Tibial artery (tissue), 4 donors: ENCODE data around the gene CYGB.
A peak's percentile ranks its signal among the peaks of the same experiment; 100 is the strongest.

ENCODE experiments used
- DNase-seq, 2 donors: peaks; one replicate each; pipeline ENCODE4 v3.0.0-alpha.2; 2019
- H3K27ac ChIP-seq, 2 donors: fragments of 200-600 bp; sonication (generic) in 1 of 2; 1 replicate in 1 of 2; 2 replicates in 1 of 2; pipeline ENCODE4 v1.5.1; 2018 to 2019; ENCODE audit warnings: mild to moderate bottlenecking in 1 of 2
- H3K27me3 ChIP-seq, 2 donors: fragments of 200-600 bp; sonication (generic) in 1 of 2; one replicate each; pipeline versions ENCODE4 v1.5.1 to v1.6.0; 2016 to 2019
- H3K36me3 ChIP-seq, 3 donors: fragments of 200-600 bp; sonication (generic) in 2 of 3; one replicate each; pipeline ENCODE4 v1.5.1; 2016 to 2019; ENCODE audit warnings: mild to moderate bottlenecking in 2 of 3
- H3K4me1 ChIP-seq, 4 donors: fragments of 200-600 bp; sonication (generic) in 2 of 4; 1 replicate in 3 of 4; 2 replicates in 1 of 4; pipeline ENCODE4 v1.5.1; 2016 to 2019
- H3K4me3 ChIP-seq, 2 donors: fragments of 200-600 bp; sonication (generic) in 1 of 2; 1 replicate in 1 of 2; 2 replicates in 1 of 2; pipeline ENCODE4 v1.5.1; 2018 to 2019; ENCODE audit warnings: mild to moderate bottlenecking in 2 of 2
- H3K9me3 ChIP-seq, 3 donors: fragments of 200-600 bp; sonication (generic) in 1 of 3; one replicate each; pipeline ENCODE4 v1.5.1; 2016 to 2019
- CTCF ChIP-seq, 2 experiments: fragments of 200-600 bp in 1 of 2; fragments of 450-650 bp in 1 of 2; IDR thresholded peaks; one replicate each; pipeline ENCODE4 v1.5.1; 2017 to 2019; ENCODE audit warnings: antibody characterized with exemption in 2 of 2, mild to moderate bottlenecking in 1 of 2, moderate library complexity in 1 of 2
- intact Hi-C: fragments of 100-400 bp; cut with DNase I; formaldehyde crosslinking; loops from one replicate; pipeline ENCODE4 v1.15.0; 2023; ENCODE audit warnings: low total_unique reads

CYGB gene

GRCh38 chr17:76558198-76559095 is 20.9 kb upstream of the CYGB start:
- Histone ChIP-seq H3K36me3 (peaks cover 6 to 16% (median 13%) of the 10 kb centered on the region in 3 donors), H3K27ac (peak overlapping the region; percentile 81 to 83), H3K9me3 (no peaks in the 10 kb centered on the region), H3K27me3 (no peaks in the 10 kb centered on the region), H3K4me1 (peaks cover 0 to 54% (median 22%) of the 10 kb centered on the region in 4 donors), H3K4me3 (peak overlapping the region; percentile 61 to 70)
- peak in 1 of 2 experiments; percentile 13 for TF ChIP-seq CTCF (IDR thresholded peaks at IDR 0.05)
- DNase-seq, result no peak
- intact Hi-C loops, result loop anchor here (10.0 kb wide), 1 partner anchor 156 kb away; the partner anchor contains the start of gene MXRA7

GRCh38 chr17:76557368-76558197 is 20.1 kb upstream of the CYGB start:
- intact Hi-C loops, result loop anchor here (10.0 kb wide), 1 partner anchor 157 kb away; the partner anchor contains the start of gene MXRA7
- H3K4me3 ChIP-seq, result peak overlapping the region; percentile 61 to 70
- H3K36me3 ChIP-seq, result peaks cover 5 to 9% (median 8%) of the 10 kb centered on the region in 3 donors
- TF ChIP-seq CTCF (IDR thresholded peaks at IDR 0.05), result peak; percentile 30 to 63
- H3K27ac ChIP-seq, result peak overlapping the region; percentile 81 to 83
- no peaks in the 10 kb centered on the region for H3K27me3 ChIP-seq
- no peaks in the 10 kb centered on the region for H3K9me3 ChIP-seq
- peak; percentile 94 to 96 for DNase-seq
- H3K4me1 ChIP-seq, result peaks cover 0 to 54% (median 22%) of the 10 kb centered on the region in 4 donors

GRCh38 chr17:76556765-76557367 is 19.4 kb upstream of the CYGB start:
- peaks cover 3 to 6% (median 3%) of the 10 kb centered on the region in 3 donors for H3K36me3 ChIP-seq
- H3K9me3 ChIP-seq, result no peaks in the 10 kb centered on the region
- DNase-seq, result peak in 1 of 2 donors; percentile 75
- no peak for TF ChIP-seq CTCF (IDR thresholded peaks at IDR 0.05)
- H3K4me1 ChIP-seq, result peaks cover 0 to 54% (median 21%) of the 10 kb centered on the region in 4 donors
- peak overlapping the region; percentile 81 to 83 for H3K27ac ChIP-seq
- intact Hi-C loops, result loop anchor here (10.0 kb wide), 1 partner anchor 158 kb away; the partner anchor contains the start of gene MXRA7
- peak overlapping the region; percentile 61 to 70 for H3K4me3 ChIP-seq
- H3K27me3 ChIP-seq, result no peaks in the 10 kb centered on the region

- Histone ChIP-seq H3K27ac (no peak overlapping the region), H3K27me3 (no peaks in the 10 kb centered on the region), H3K4me3 (no peak overlapping the region), H3K4me1 (peaks cover 0 to 41% (median 14%) of the 10 kb centered on the region in 4 donors), H3K36me3 (no peaks in the 10 kb centered on the region), H3K9me3 (no peaks in the 10 kb centered on the region)
- peak in 1 of 2 donors; percentile 63 for DNase-seq
- no peak for TF ChIP-seq CTCF (IDR thresholded peaks at IDR 0.05)
- intact Hi-C loops, result loop anchor here (10.0 kb wide), 1 partner anchor 161 kb away; the partner anchor contains the start of gene MXRA7
Observed at GRCh38 chr17:76554131-76554530, 16.6 kb upstream of the CYGB start.
